RWPE2 (cell line): ENCODE results near the gene TSHZ3.

ENCODE experiments used
- ATAC-seq: fragments of 200-7000 bp; cut with Tn5 transposase; 3 replicates; pipeline ENCODE4 v1.9.1; 2021; ENCODE audit warnings: low read depth
- DNase-seq: peaks from one replicate; pipeline ENCODE4 v3.0.0-alpha.2; 2020; ENCODE audit warnings: low spot score
- H3K27ac ChIP-seq: fragments of 450-650 bp; 2 replicates; pipeline ENCODE4 v1.5.1; 2017; ENCODE audit warnings: mild to moderate bottlenecking; ENCODE audit not compliant: poor library complexity, severe bottlenecking
- H3K27me3 ChIP-seq: fragments of 250-450 bp; sonication (Bioruptor Pico); 2 replicates; pipeline ENCODE4 v1.5.1; 2021; ENCODE audit warnings: mild to moderate bottlenecking, moderate library complexity; ENCODE audit not compliant: insufficient read depth, poor library complexity, severe bottlenecking
- H3K36me3 ChIP-seq: fragments of 250-450 bp; sonication (Bioruptor Pico); 2 replicates; pipeline ENCODE4 v1.5.1; 2020; ENCODE audit warnings: low read depth, mild to moderate bottlenecking, moderate library complexity
- H3K4me1 ChIP-seq: fragments of 250-450 bp; sonication (Bioruptor Pico); 2 replicates; pipeline ENCODE4 v1.5.1; 2021; ENCODE audit warnings: mild to moderate bottlenecking, moderate library complexity; ENCODE audit not compliant: insufficient read depth, poor library complexity, severe bottlenecking
- H3K4me3 ChIP-seq: fragments of 250-450 bp; sonication (Bioruptor Pico); 2 replicates; pipeline ENCODE4 v1.5.1; 2021; ENCODE audit warnings: mild to moderate bottlenecking, moderate library complexity; ENCODE audit not compliant: severe bottlenecking
- H3K9me3 ChIP-seq: fragments of 250-450 bp; sonication (Bioruptor Pico); 2 replicates; pipeline ENCODE4 v1.5.1; 2021; ENCODE audit warnings: mild to moderate bottlenecking, moderate library complexity; ENCODE audit not compliant: severe bottlenecking
- CTCF ChIP-seq: fragments of 450-650 bp; IDR thresholded peaks from one replicate; pipeline ENCODE4 v1.5.1; 2017; ENCODE audit warnings: mild to moderate bottlenecking, moderate library complexity; ENCODE audit not compliant: poor library complexity, severe bottlenecking

Gene TSHZ3

GRCh38 chr19:31304831-31305312, 44.4 kb downstream of the TSHZ3 start:
- ATAC-seq (no peak), DNase-seq (no peak)
- no peaks in the 10 kb centered on the region for H3K27me3 ChIP-seq
- TF ChIP-seq CTCF = no peak
- no peaks in the 10 kb centered on the region for H3K9me3 ChIP-seq
- H3K36me3 ChIP-seq = no peaks in the 10 kb centered on the region
- H3K4me1 ChIP-seq = no peaks in the 10 kb centered on the region
- no peak overlapping the region for H3K27ac ChIP-seq
- H3K4me3 ChIP-seq = no peak overlapping the region

GRCh38 chr19:31303262-31303815, 45.9 kb downstream of the TSHZ3 start:
- Histone ChIP-seq H3K27me3 (no peaks in the 10 kb centered on the region), H3K4me1 (no peaks in the 10 kb centered on the region), H3K9me3 (no peaks in the 10 kb centered on the region), H3K4me3 (no peak overlapping the region), H3K36me3 (no peaks in the 10 kb centered on the region), H3K27ac (no peak overlapping the region)
- ATAC-seq (no peak), DNase-seq (no peak)
- TF ChIP-seq CTCF = no peak

- H3K36me3 ChIP-seq = no peaks in the 10 kb centered on the region
- no peak for DNase-seq
These were observed 47.8 kb downstream of the TSHZ3 start for GRCh38 chr19:31301306-31301980.

GRCh38 chr19:31300422-31300821, 48.8 kb downstream of the TSHZ3 start:
- Histone ChIP-seq H3K36me3 (no peaks in the 10 kb centered on the region), H3K4me3 (no peak overlapping the region), H3K27ac (no peak overlapping the region), H3K9me3 (no peaks in the 10 kb centered on the region), H3K4me1 (no peaks in the 10 kb centered on the region), H3K27me3 (no peaks in the 10 kb centered on the region)
- TF ChIP-seq CTCF = no peak
- ATAC-seq = no peak
- DNase-seq = no peak

More at GRCh38 chr19:31301306-31301980, 47.8 kb downstream of the TSHZ3 start:
- no peak for TF ChIP-seq CTCF
- Histone ChIP-seq H3K9me3 (no peaks in the 10 kb centered on the region), H3K27me3 (no peaks in the 10 kb centered on the region), H3K27ac (no peak overlapping the region), H3K4me1 (no peaks in the 10 kb centered on the region), H3K4me3 (no peak overlapping the region)
- no peak for ATAC-seq

GRCh38 chr19:31299665-31300064, 49.6 kb downstream of the TSHZ3 start:
- no peaks in the 10 kb centered on the region for H3K4me1 ChIP-seq
- no peak overlapping the region for H3K27ac ChIP-seq
- H3K27me3 ChIP-seq = no peaks in the 10 kb centered on the region
- ATAC-seq (no peak), DNase-seq (no peak)
- no peak for TF ChIP-seq CTCF
- no peaks in the 10 kb centered on the region for H3K9me3 ChIP-seq
- no peak overlapping the region for H3K4me3 ChIP-seq
- no peaks in the 10 kb centered on the region for H3K36me3 ChIP-seq
